Skeletal muscle satellite cell (primary cell): ENCODE measurements around the gene CD48.

ENCODE experiments used
- H3K27me3 ChIP-seq: 2 replicates; pipeline ENCODE4 v1.7.0; 2013; ENCODE audit warnings: low read length; ENCODE audit not compliant: control insufficient read depth, insufficient read depth
- H3K36me3 ChIP-seq: 2 replicates; pipeline ENCODE4 v1.7.0; 2013; ENCODE audit warnings: mild to moderate bottlenecking, control low read depth, low read length; ENCODE audit not compliant: insufficient read depth
- H3K4me1 ChIP-seq: 2 replicates; pipeline ENCODE4 v1.7.0; 2013; ENCODE audit warnings: low read length; ENCODE audit not compliant: control insufficient read depth, insufficient read depth
- H3K4me2 ChIP-seq: 2 replicates; pipeline ENCODE4 v1.7.0; 2013; ENCODE audit warnings: mild to moderate bottlenecking, low read length
- H3K4me3 ChIP-seq: 2 replicates; pipeline ENCODE4 v1.7.0; 2013; ENCODE audit warnings: low read length
- H3K9ac ChIP-seq: 2 replicates; pipeline ENCODE4 v1.7.0; 2013; ENCODE audit warnings: mild to moderate bottlenecking, low read depth, low read length, moderate library complexity
- H3K9me3 ChIP-seq: replicated peaks from 2 replicates; pipeline ENCODE4 v1.7.0; 2013; ENCODE audit warnings: mild to moderate bottlenecking, control low read depth, low read length

The CD48 gene

GRCh38 chr1:160636547-160636946 lies 75.1 kb downstream of the CD48 start:
- no peaks in the 10 kb centered on the region for H3K27me3 ChIP-seq
- H3K9me3 ChIP-seq: no peaks in the 10 kb centered on the region
- H3K36me3 ChIP-seq: no peaks in the 10 kb centered on the region
- no peak overlapping the region for H3K4me2 ChIP-seq
- H3K9ac ChIP-seq: no peak overlapping the region
- H3K4me3 ChIP-seq: no peak overlapping the region
- H3K4me1 ChIP-seq: no peaks in the 10 kb centered on the region

GRCh38 chr1:160636076-160636475 lies 75.5 kb downstream of the CD48 start:
- Histone ChIP-seq H3K9ac (no peak overlapping the region), H3K4me2 (no peak overlapping the region), H3K36me3 (no peaks in the 10 kb centered on the region), H3K4me1 (no peaks in the 10 kb centered on the region), H3K9me3 (no peaks in the 10 kb centered on the region), H3K27me3 (no peaks in the 10 kb centered on the region), H3K4me3 (no peak overlapping the region)

- no peaks in the 10 kb centered on the region for H3K4me1 ChIP-seq
- H3K9ac ChIP-seq: no peak overlapping the region
- H3K4me3 ChIP-seq: no peak overlapping the region
- no peaks in the 10 kb centered on the region for H3K27me3 ChIP-seq
- no peak overlapping the region for H3K4me2 ChIP-seq
- H3K9me3 ChIP-seq: no peaks in the 10 kb centered on the region
- no peaks in the 10 kb centered on the region for H3K36me3 ChIP-seq
Observed at GRCh38 chr1:160634543-160635491, 76.8 kb downstream of the CD48 start.

GRCh38 chr1:160633330-160633903 lies 78.2 kb downstream of the CD48 start:
- no peak overlapping the region for H3K4me3 ChIP-seq
- H3K36me3 ChIP-seq: no peaks in the 10 kb centered on the region
- no peaks in the 10 kb centered on the region for H3K4me1 ChIP-seq
- no peaks in the 10 kb centered on the region for H3K27me3 ChIP-seq
- no peaks in the 10 kb centered on the region for H3K9me3 ChIP-seq
- H3K9ac ChIP-seq: no peak overlapping the region
- no peak overlapping the region for H3K4me2 ChIP-seq

- Histone ChIP-seq H3K4me1 (no peaks in the 10 kb centered on the region), H3K27me3 (no peaks in the 10 kb centered on the region), H3K9ac (no peak overlapping the region), H3K4me2 (no peak overlapping the region), H3K4me3 (no peak overlapping the region), H3K36me3 (no peaks in the 10 kb centered on the region), H3K9me3 (no peaks in the 10 kb centered on the region)
Observed at GRCh38 chr1:160631983-160632625, 79.5 kb downstream of the CD48 start.

- no peaks in the 10 kb centered on the region for H3K36me3 ChIP-seq
- no peaks in the 10 kb centered on the region for H3K4me1 ChIP-seq
- H3K4me2 ChIP-seq: no peak overlapping the region
- no peaks in the 10 kb centered on the region for H3K27me3 ChIP-seq
- H3K4me3 ChIP-seq: no peak overlapping the region
- no peaks in the 10 kb centered on the region for H3K9me3 ChIP-seq
- no peak overlapping the region for H3K9ac ChIP-seq
Observed at GRCh38 chr1:160630523-160631451, 80.8 kb downstream of the CD48 start.

- Histone ChIP-seq H3K4me3 (no peak overlapping the region), H3K27me3 (no peaks in the 10 kb centered on the region), H3K9ac (no peak overlapping the region), H3K4me1 (no peaks in the 10 kb centered on the region), H3K36me3 (no peaks in the 10 kb centered on the region), H3K4me2 (no peak overlapping the region), H3K9me3 (no peaks in the 10 kb centered on the region)
Observed at GRCh38 chr1:160629286-160630210, 82.1 kb downstream of the CD48 start.

GRCh38 chr1:160628799-160629263 lies 82.8 kb downstream of the CD48 start:
- H3K36me3 ChIP-seq: no peaks in the 10 kb centered on the region
- H3K4me2 ChIP-seq: no peak overlapping the region
- H3K4me1 ChIP-seq: no peaks in the 10 kb centered on the region
- H3K4me3 ChIP-seq: no peak overlapping the region
- H3K9me3 ChIP-seq: no peaks in the 10 kb centered on the region
- no peak overlapping the region for H3K9ac ChIP-seq
- no peaks in the 10 kb centered on the region for H3K27me3 ChIP-seq
